ENCODE results near the gene C9orf50.

DNA sequence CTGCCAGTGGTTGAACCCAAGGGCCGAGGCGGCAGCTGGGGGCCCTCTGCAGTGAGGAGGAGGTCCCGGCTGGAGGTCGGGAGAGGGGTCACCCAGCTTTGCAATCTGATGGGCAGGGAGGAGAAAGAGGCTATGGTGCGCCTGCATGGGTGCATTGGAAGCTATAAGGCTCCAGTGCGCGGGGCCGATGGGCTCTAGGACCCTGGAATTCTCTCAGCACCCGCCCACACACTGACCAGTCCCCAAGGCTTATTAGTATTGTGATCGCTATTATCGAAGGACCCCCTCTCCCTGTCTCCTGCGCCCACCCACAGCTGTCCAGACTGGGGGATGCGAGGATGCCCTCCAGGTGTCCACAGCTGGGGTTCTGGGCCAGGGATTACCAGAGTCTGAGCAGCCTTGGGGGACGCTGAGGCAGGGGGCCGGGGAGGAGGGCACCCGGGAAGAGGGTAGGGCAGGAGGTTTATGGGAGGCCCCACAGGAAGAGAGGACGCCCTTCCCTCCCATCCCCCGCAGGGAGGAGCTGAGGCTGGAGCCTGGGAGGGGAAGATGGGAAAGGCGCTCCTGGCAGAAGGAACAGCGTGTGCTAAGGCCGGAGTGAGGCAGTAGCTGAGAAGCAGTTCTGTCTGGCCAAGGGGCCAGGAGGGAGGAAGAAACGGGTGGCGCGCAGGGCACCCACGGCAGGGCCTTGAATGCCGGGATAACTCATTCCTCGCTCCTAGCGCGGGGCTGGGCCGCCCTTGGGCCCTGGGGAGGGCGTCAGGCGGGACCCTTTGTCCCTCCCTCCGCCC is 24.2 kb downstream of the C9orf50 start:
- TF ChIP-seq, protein P1, sequence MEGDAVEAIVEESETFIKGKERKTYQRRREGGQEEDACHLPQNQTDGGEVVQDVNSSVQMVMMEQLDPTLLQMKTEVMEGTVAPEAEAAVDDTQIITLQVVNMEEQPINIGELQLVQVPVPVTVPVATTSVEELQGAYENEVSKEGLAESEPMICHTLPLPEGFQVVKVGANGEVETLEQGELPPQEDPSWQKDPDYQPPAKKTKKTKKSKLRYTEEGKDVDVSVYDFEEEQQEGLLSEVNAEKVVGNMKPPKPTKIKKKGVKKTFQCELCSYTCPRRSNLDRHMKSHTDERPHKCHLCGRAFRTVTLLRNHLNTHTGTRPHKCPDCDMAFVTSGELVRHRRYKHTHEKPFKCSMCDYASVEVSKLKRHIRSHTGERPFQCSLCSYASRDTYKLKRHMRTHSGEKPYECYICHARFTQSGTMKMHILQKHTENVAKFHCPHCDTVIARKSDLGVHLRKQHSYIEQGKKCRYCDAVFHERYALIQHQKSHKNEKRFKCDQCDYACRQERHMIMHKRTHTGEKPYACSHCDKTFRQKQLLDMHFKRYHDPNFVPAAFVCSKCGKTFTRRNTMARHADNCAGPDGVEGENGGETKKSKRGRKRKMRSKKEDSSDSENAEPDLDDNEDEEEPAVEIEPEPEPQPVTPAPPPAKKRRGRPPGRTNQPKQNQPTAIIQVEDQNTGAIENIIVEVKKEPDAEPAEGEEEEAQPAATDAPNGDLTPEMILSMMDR (IDR thresholded peaks at IDR 0.05), result no peak
- no peak for TF ChIP-seq ZFX (IDR thresholded peaks at IDR 0.05; ENCODE audit: borderline replicate concordance)

All from 22Rv1 (cell line).